Thyroid gland (tissue), 4 donors: Measurements from ENCODE around the gene MMAB.

ENCODE experiments used
- CTCF ChIP-seq, 6 experiments: fragments of 200-600 bp in 3 of 6; fragments of 450-650 bp in 3 of 6; sonication (generic) in 3 of 6; IDR thresholded peaks; one replicate each; pipeline ENCODE4 v1.5.1; 2016 to 2019; ENCODE audit warnings: antibody characterized with exemption in 6 of 6, mild to moderate bottlenecking in 2 of 6, inconsistent platforms in 1 of 6, moderate library complexity in 1 of 6
- POLR2A ChIP-seq, 2 donors: fragments of 450-650 bp; IDR thresholded peaks; one replicate each; pipeline ENCODE4 v1.6.1; 2017; ENCODE audit warnings: antibody characterized with exemption in 2 of 2, mild to moderate bottlenecking in 2 of 2, moderate library complexity in 1 of 2

GRCh38 chr12:109610523-109610922 is 37.2 kb upstream of the MMAB start:
- TF ChIP-seq CTCF (IDR thresholded peaks at IDR 0.05): no peak
- no peak for TF ChIP-seq POLR2A (IDR thresholded peaks at IDR 0.05)
